MCF 10A (cell line): ENCODE data around the gene ARHGEF10L. TPM values are rescaled to one million over a fixed set of nuclear protein-coding genes. Genes with fewer than 3 reads are reported as not detected.

Experiments
- BruUV-seq: library from RNA; stranded (reverse); fragments of 400-500 nt; replicated peaks from 2 replicates; lab custom pipeline; 2021; lab: Mats Ljungman, UMichigan
- CTCF ChIA-PET: fragments of 300-600 bp; sonication (Branson Sonifier 250); formaldehyde crosslinking; extraction: SDS; loops from one replicate; lab custom pipeline; 2021; ENCODE audit warnings: antibody characterized with exemption, inconsistent platforms; lab: Yijun Ruan, JAX
- POLR2A ChIA-PET: fragments of 300-600, 350-650 bp; sonication (Branson Sonifier 250); formaldehyde crosslinking; extraction: SDS; loops from one replicate; lab custom pipeline; 2020; ENCODE audit warnings: antibody characterized with exemption, inconsistent platforms; lab: Yijun Ruan, JAX
- DNase-seq: peaks from one replicate; pipeline ENCODE4 v3.0.0-alpha.2; 2018; ENCODE audit not compliant: unreplicated experiment
- H3K27ac Mint-ChIP-seq: one replicate; pipeline ENCODE4 v1.8.0; 2022; ENCODE audit warnings: mild to moderate bottlenecking, low read depth, mixed read lengths; ENCODE audit not compliant: unreplicated experiment
- H3K27me3 Mint-ChIP-seq: one replicate; pipeline ENCODE4 v1.8.0; 2022; ENCODE audit warnings: mixed read lengths; ENCODE audit not compliant: insufficient read depth, unreplicated experiment
- H3K36me3 Mint-ChIP-seq: one replicate; pipeline ENCODE4 v1.8.0; 2022; ENCODE audit warnings: mild to moderate bottlenecking, moderate library complexity, mixed read lengths; ENCODE audit not compliant: insufficient read depth, unreplicated experiment
- H3K4me1 Mint-ChIP-seq: one replicate; pipeline ENCODE4 v1.8.0; 2022; ENCODE audit warnings: mixed read lengths; ENCODE audit not compliant: insufficient read depth, unreplicated experiment
- H3K4me3 Mint-ChIP-seq: one replicate; pipeline ENCODE4 v1.8.0; 2022; ENCODE audit warnings: mild to moderate bottlenecking, moderate library complexity, mixed read lengths; ENCODE audit not compliant: unreplicated experiment
- H3K9me3 Mint-ChIP-seq: one replicate; pipeline ENCODE4 v1.8.0; 2022; ENCODE audit warnings: mixed read lengths; ENCODE audit not compliant: unreplicated experiment
- intact Hi-C: fragments of 100-400 bp; cut with micrococcal nuclease; formaldehyde crosslinking; loops from 2 replicates; pipeline ENCODE4 v1.14.1; 2022
- total RNA-seq: library from RNA; stranded (reverse); gene quantifications from 2 replicates; pipeline ENCODE4 v1.2.3, GENCODE V29; 2022
- TF ChIP-seq, protein P1 (sequence below): fragments of 200-600 bp; IDR thresholded peaks from one replicate; pipeline ENCODE4 v1.8.0; 2022; ENCODE audit warnings: antibody characterized with exemption, mild to moderate bottlenecking; ENCODE audit not compliant: unreplicated experiment

The ARHGEF10L gene
- total RNA-seq, 1 experiment from 2014 or later, result 5.0 TPM

DNA sequence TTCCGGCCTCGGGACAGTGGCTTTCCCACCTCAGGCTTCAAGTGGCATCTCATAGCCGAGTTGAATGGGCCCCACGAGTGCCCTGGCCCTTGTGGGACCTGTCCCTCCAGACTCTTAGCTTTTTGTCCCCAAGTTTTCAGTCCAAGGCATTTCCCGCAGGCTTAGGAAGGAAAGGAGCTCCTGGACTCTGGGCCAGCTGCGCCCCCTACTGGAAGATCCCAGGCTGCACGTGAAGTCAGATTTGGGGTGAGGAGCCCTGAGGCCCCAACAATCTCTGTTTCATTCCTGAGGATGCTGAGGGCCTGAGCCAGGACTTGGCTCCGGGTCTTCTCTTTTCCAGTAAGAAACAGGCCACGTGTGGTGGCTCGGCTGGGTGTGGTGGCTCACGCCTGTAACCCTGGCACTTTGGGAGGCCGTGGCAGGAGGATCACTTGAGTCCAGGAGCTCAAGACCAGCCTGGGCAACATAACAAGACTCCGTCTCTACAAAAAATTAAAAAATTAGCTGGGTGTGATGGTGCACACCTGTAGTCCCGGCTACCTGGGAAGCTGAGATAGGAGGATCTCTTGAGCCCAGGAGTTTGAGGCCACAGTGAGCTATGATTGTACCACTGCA is 67.4 kb downstream of the ARHGEF10L start:
- ChIA-PET POLR2A (interaction anchor here (0.7 to 1.3 kb wide), 5 partner anchors 65 to 1854 kb away, joined by 3 to 5 read pairs (median 3); no protein-coding TSS in a partner anchor), CTCF (interaction anchor here (0.6 to 4.4 kb wide), 46 partner anchors 9 to 1149 kb away, joined by 3 to 72 read pairs (median 5); partner anchors contain the start of gene RCC2)
- TF ChIP-seq, protein P1, sequence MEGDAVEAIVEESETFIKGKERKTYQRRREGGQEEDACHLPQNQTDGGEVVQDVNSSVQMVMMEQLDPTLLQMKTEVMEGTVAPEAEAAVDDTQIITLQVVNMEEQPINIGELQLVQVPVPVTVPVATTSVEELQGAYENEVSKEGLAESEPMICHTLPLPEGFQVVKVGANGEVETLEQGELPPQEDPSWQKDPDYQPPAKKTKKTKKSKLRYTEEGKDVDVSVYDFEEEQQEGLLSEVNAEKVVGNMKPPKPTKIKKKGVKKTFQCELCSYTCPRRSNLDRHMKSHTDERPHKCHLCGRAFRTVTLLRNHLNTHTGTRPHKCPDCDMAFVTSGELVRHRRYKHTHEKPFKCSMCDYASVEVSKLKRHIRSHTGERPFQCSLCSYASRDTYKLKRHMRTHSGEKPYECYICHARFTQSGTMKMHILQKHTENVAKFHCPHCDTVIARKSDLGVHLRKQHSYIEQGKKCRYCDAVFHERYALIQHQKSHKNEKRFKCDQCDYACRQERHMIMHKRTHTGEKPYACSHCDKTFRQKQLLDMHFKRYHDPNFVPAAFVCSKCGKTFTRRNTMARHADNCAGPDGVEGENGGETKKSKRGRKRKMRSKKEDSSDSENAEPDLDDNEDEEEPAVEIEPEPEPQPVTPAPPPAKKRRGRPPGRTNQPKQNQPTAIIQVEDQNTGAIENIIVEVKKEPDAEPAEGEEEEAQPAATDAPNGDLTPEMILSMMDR, result peak; percentile 94

GRCh38 chr1:17607644-17608581 is 68.4 kb downstream of the ARHGEF10L start:
- no peak overlapping the region for H3K4me3 Mint-ChIP-seq
- intact Hi-C loops, result loop anchor here (2.0 kb wide), 1 partner anchor 113 kb away; no protein-coding TSS in a partner anchor
- no peaks in the 10 kb centered on the region for H3K4me1 Mint-ChIP-seq
- POLR2A ChIA-PET, result interaction anchor here (0.9 to 1.3 kb wide), 2 partner anchors 107 to 132 kb away, joined by 3 read pairs; no protein-coding TSS in a partner anchor
- H3K27ac Mint-ChIP-seq, result no peak overlapping the region
- H3K36me3 Mint-ChIP-seq, result no peaks in the 10 kb centered on the region
- DNase-seq, result no peak
- CTCF ChIA-PET, result interaction anchor here (0.6 to 4.4 kb wide), 32 partner anchors 8 to 717 kb away, joined by 3 to 72 read pairs (median 6); partner anchors contain the start of gene RCC2
- H3K27me3 Mint-ChIP-seq, result no peaks in the 10 kb centered on the region
- H3K9me3 Mint-ChIP-seq, result no peaks in the 10 kb centered on the region
- no TSS peak for BruUV-seq
- TF ChIP-seq, protein P1, result no peak

More for the DNA sequence above, 67.4 kb downstream of the ARHGEF10L start:
- Mint-ChIP-seq H3K9me3 (no peaks in the 10 kb centered on the region), H3K36me3 (no peaks in the 10 kb centered on the region), H3K4me3 (no peak overlapping the region), H3K27me3 (no peaks in the 10 kb centered on the region), H3K4me1 (no peaks in the 10 kb centered on the region), H3K27ac (no peak overlapping the region)
- no TSS peak for BruUV-seq
- intact Hi-C loops, result loop anchor here (1.0 to 2.0 kb wide), 4 partner anchors 35 to 187 kb away; no protein-coding TSS in a partner anchor
- DNase-seq, result peak; percentile 78

GRCh38 chr1:17609529-17609928 is 70.0 kb downstream of the ARHGEF10L start:
- CTCF ChIA-PET, result interaction anchor here (0.9 to 2.7 kb wide), 6 partner anchors 9 to 190 kb away, joined by 3 to 7 read pairs (median 4); no protein-coding TSS in a partner anchor
- Mint-ChIP-seq H3K27ac (no peak overlapping the region), H3K4me1 (no peaks in the 10 kb centered on the region), H3K36me3 (no peaks in the 10 kb centered on the region), H3K9me3 (no peaks in the 10 kb centered on the region), H3K27me3 (no peaks in the 10 kb centered on the region), H3K4me3 (no peak overlapping the region)
- TF ChIP-seq, protein P1, result no peak
- no peak for DNase-seq
- POLR2A ChIA-PET, result no interaction called here
- intact Hi-C loops, result no loop called here
- no TSS peak for BruUV-seq
